ENCODE data around the gene CNTN6. TPM values are rescaled to one million over a fixed set of nuclear protein-coding genes. Genes with fewer than 3 reads are reported as not detected.
A peak's percentile ranks its signal among the peaks of the same experiment; 100 is the strongest.

Gene CNTN6
- total RNA-seq (2021) (not detected in 3 replicates), Bru-seq, nascent RNA (percentile 0 among the genes with signal in this experiment)
- long read RNA-seq, experiment 1 = 0 reads
- long read RNA-seq, experiment 2 = 0 reads
- long read RNA-seq, experiment 3 = 0 reads

DNA sequence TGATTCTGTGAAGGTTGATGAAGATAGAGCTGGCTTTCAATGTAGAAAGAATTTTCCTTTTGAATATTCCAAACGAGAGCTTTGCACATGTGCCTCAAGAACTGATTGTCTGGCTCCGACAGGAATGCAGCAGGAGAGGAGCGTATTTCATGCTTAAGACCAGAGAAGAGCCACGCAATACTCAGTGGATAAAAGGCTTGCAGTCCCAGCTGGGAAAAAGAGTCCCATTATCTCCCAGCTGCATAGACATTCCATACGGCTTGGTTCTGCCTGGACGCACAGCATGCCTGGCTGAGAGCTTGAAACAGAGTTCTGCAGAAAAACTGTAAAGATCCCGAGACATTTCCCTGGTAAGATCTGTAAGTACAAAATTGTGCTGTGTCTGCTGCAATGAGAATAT lies at the start of gene CNTN6:
TSS of gene CNTN6 (plus strand) at position 254 of the 400 bp plus-strand sequence. CDS start 54,985 bp downstream, outside the sequence.
- H3K36me3 Mint-ChIP-seq = peaks cover 58% of the 10 kb centered on the region
- no peak for TF ChIP-seq ZNF219 (CRISPR knock-in tag; IDR thresholded peaks at IDR 0.05; ENCODE audit: borderline replicate concordance)
- TF ChIP-seq NR2C2 (CRISPR knock-in tag; IDR thresholded peaks at IDR 0.05) = no peak
- TF ChIP-seq, protein P1, sequence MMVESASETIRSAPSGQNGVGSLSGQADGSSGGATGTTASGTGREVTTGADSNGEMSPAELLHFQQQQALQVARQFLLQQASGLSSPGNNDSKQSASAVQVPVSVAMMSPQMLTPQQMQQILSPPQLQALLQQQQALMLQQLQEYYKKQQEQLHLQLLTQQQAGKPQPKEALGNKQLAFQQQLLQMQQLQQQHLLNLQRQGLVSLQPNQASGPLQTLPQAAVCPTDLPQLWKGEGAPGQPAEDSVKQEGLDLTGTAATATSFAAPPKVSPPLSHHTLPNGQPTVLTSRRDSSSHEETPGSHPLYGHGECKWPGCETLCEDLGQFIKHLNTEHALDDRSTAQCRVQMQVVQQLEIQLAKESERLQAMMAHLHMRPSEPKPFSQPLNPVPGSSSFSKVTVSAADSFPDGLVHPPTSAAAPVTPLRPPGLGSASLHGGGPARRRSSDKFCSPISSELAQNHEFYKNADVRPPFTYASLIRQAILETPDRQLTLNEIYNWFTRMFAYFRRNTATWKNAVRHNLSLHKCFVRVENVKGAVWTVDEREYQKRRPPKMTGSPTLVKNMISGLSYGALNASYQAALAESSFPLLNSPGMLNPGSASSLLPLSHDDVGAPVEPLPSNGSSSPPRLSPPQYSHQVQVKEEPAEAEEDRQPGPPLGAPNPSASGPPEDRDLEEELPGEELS (CRISPR knock-in tag; IDR thresholded peaks at IDR 0.05) = no peak
- TF ChIP-seq, protein P2, sequence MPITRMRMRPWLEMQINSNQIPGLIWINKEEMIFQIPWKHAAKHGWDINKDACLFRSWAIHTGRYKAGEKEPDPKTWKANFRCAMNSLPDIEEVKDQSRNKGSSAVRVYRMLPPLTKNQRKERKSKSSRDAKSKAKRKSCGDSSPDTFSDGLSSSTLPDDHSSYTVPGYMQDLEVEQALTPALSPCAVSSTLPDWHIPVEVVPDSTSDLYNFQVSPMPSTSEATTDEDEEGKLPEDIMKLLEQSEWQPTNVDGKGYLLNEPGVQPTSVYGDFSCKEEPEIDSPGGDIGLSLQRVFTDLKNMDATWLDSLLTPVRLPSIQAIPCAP (CRISPR knock-in tag; IDR thresholded peaks at IDR 0.05) = no peak
- TF ChIP-seq, protein P3, sequence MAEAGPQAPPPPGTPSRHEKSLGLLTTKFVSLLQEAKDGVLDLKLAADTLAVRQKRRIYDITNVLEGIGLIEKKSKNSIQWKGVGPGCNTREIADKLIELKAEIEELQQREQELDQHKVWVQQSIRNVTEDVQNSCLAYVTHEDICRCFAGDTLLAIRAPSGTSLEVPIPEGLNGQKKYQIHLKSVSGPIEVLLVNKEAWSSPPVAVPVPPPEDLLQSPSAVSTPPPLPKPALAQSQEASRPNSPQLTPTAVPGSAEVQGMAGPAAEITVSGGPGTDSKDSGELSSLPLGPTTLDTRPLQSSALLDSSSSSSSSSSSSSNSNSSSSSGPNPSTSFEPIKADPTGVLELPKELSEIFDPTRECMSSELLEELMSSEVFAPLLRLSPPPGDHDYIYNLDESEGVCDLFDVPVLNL (CRISPR knock-in tag; IDR thresholded peaks at IDR 0.05; ENCODE audit: borderline replicate concordance, low read depth) = no peak
- no peak for TF ChIP-seq NFE2L1 (CRISPR knock-in tag; IDR thresholded peaks at IDR 0.05)
- no peak for TF ChIP-seq MXD4 (CRISPR knock-in tag; IDR thresholded peaks at IDR 0.05; ENCODE audit: borderline replicate concordance)
- no peak for TF ChIP-seq RELA (CRISPR knock-in tag; IDR thresholded peaks at IDR 0.05; ENCODE audit: borderline replicate concordance)
- TF ChIP-seq, protein P4, sequence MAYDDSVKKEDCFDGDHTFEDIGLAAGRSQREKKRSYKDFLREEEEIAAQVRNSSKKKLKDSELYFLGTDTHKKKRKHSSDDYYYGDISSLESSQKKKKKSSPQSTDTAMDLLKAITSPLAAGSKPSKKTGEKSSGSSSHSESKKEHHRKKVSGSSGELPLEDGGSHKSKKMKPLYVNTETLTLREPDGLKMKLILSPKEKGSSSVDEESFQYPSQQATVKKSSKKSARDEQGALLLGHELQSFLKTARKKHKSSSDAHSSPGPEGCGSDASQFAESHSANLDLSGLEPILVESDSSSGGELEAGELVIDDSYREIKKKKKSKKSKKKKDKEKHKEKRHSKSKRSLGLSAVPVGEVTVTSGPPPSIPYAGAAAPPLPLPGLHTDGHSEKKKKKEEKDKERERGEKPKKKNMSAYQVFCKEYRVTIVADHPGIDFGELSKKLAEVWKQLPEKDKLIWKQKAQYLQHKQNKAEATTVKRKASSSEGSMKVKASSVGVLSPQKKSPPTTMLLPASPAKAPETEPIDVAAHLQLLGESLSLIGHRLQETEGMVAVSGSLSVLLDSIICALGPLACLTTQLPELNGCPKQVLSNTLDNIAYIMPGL (CRISPR knock-in tag; IDR thresholded peaks at IDR 0.05) = no peak
- TF ChIP-seq KAT7 (CRISPR knock-in tag; IDR thresholded peaks at IDR 0.05; ENCODE audit: borderline replicate concordance) = no peak
- no peak for TF ChIP-seq SOX15 (CRISPR knock-in tag; IDR thresholded peaks at IDR 0.05)
- TF ChIP-seq MYBL2 (CRISPR knock-in tag; IDR thresholded peaks at IDR 0.05) = no peak
- TF ChIP-seq, protein P5, sequence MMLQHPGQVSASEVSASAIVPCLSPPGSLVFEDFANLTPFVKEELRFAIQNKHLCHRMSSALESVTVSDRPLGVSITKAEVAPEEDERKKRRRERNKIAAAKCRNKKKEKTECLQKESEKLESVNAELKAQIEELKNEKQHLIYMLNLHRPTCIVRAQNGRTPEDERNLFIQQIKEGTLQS (CRISPR knock-in tag; conservative IDR thresholded peaks at IDR 0.05) = no peak
- H3K9me3 Mint-ChIP-seq = peaks cover 73% of the 10 kb centered on the region
- peaks cover 4% of the 10 kb centered on the region for H3K27me3 Mint-ChIP-seq (ENCODE audit: low read depth)
- no peak within 1 kb of the TSS for H3K4me3 Mint-ChIP-seq
- H3K27ac Mint-ChIP-seq = no peak within 1 kb of the TSS
- no peaks in the 10 kb centered on the region for H3K4me1 Mint-ChIP-seq
- DNase-seq (ENCODE audit: low spot score) (no peak), ATAC-seq (no peak)
- POLR2A ChIA-PET = no interaction called here
- CTCF ChIA-PET = no interaction called here

DNA sequence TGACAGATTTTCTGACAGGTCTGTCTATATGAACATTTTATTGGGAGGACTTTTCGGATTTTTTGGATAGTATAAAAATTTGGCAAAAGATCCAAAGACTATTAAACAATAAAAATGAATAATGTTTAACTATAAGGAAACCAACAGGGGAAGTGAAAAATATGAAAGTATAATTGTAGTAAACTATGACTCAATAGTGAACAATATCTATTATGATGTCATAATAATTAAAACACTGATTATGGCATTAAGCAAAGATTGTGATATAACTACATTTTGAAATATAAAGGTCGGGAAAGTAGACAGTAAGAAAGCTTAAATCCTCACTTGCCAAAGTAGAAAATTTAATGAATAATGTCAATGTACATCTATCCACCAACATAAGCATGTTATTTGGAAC lies 44.3 kb upstream of the CNTN6 start:
- peaks cover 73% of the 10 kb centered on the region for H3K36me3 Mint-ChIP-seq
- ATAC-seq = no peak
- DNase-seq (ENCODE audit: low spot score) = no peak
- ChIA-PET POLR2A (no interaction called here), CTCF (no interaction called here)
- no peak overlapping the region for H3K4me3 Mint-ChIP-seq
- H3K27me3 Mint-ChIP-seq (ENCODE audit: low read depth) = no peaks in the 10 kb centered on the region
- H3K27ac Mint-ChIP-seq = no peak overlapping the region
- H3K4me1 Mint-ChIP-seq = no peaks in the 10 kb centered on the region
- no peak for TF ChIP-seq GRHL2 (CRISPR knock-in tag; IDR thresholded peaks at IDR 0.05; ENCODE audit: insufficient replicate concordance, severe bottlenecking)
- TF ChIP-seq, protein P6, sequence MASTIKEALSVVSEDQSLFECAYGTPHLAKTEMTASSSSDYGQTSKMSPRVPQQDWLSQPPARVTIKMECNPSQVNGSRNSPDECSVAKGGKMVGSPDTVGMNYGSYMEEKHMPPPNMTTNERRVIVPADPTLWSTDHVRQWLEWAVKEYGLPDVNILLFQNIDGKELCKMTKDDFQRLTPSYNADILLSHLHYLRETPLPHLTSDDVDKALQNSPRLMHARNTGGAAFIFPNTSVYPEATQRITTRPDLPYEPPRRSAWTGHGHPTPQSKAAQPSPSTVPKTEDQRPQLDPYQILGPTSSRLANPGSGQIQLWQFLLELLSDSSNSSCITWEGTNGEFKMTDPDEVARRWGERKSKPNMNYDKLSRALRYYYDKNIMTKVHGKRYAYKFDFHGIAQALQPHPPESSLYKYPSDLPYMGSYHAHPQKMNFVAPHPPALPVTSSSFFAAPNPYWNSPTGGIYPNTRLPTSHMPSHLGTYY (CRISPR knock-in tag; IDR thresholded peaks at IDR 0.05) = no peak
- no peak for TF ChIP-seq TP53 (CRISPR knock-in tag; IDR thresholded peaks at IDR 0.05)
- TF ChIP-seq, protein P1 (CRISPR knock-in tag; IDR thresholded peaks at IDR 0.05) = no peak
- no peak for TF ChIP-seq TEAD4 (CRISPR knock-in tag; IDR thresholded peaks at IDR 0.05)
- TF ChIP-seq ESRRA (CRISPR knock-in tag; IDR thresholded peaks at IDR 0.05; ENCODE audit: borderline replicate concordance) = no peak
- TF ChIP-seq PRRX2 (CRISPR knock-in tag; IDR thresholded peaks at IDR 0.05) = no peak
- no peak for TF ChIP-seq ZNF317 (CRISPR knock-in tag; IDR thresholded peaks at IDR 0.05; ENCODE audit: borderline replicate concordance, low read depth)
- TF ChIP-seq, protein P5 (CRISPR knock-in tag; conservative IDR thresholded peaks at IDR 0.05) = no peak
- H3K9me3 Mint-ChIP-seq = peaks cover 95% of the 10 kb centered on the region
